MCF 10A (cell line): ENCODE results near the gene HNRNPC. TPM values are rescaled to one million over a fixed set of nuclear protein-coding genes. Genes with fewer than 3 reads are reported as not detected.
A peak's percentile ranks its signal among the peaks of the same experiment; 100 is the strongest.

Source experiments
- BruUV-seq: library from RNA; stranded (reverse); fragments of 400-500 nt; replicated peaks from 2 replicates; lab custom pipeline; 2021; lab: Mats Ljungman, UMichigan
- CTCF ChIA-PET: fragments of 300-600 bp; sonication (Branson Sonifier 250); formaldehyde crosslinking; extraction: SDS; loops from one replicate; lab custom pipeline; 2021; ENCODE audit warnings: antibody characterized with exemption, inconsistent platforms; lab: Yijun Ruan, JAX
- POLR2A ChIA-PET: fragments of 300-600, 350-650 bp; sonication (Branson Sonifier 250); formaldehyde crosslinking; extraction: SDS; loops from one replicate; lab custom pipeline; 2020; ENCODE audit warnings: antibody characterized with exemption, inconsistent platforms; lab: Yijun Ruan, JAX
- DNase-seq: peaks from one replicate; pipeline ENCODE4 v3.0.0-alpha.2; 2018; ENCODE audit not compliant: unreplicated experiment
- H3K27ac Mint-ChIP-seq: one replicate; pipeline ENCODE4 v1.8.0; 2022; ENCODE audit warnings: mild to moderate bottlenecking, low read depth, mixed read lengths; ENCODE audit not compliant: unreplicated experiment
- H3K27me3 Mint-ChIP-seq: one replicate; pipeline ENCODE4 v1.8.0; 2022; ENCODE audit warnings: mixed read lengths; ENCODE audit not compliant: insufficient read depth, unreplicated experiment
- H3K36me3 Mint-ChIP-seq: one replicate; pipeline ENCODE4 v1.8.0; 2022; ENCODE audit warnings: mild to moderate bottlenecking, moderate library complexity, mixed read lengths; ENCODE audit not compliant: insufficient read depth, unreplicated experiment
- H3K4me1 Mint-ChIP-seq: one replicate; pipeline ENCODE4 v1.8.0; 2022; ENCODE audit warnings: mixed read lengths; ENCODE audit not compliant: insufficient read depth, unreplicated experiment
- H3K4me3 Mint-ChIP-seq: one replicate; pipeline ENCODE4 v1.8.0; 2022; ENCODE audit warnings: mild to moderate bottlenecking, moderate library complexity, mixed read lengths; ENCODE audit not compliant: unreplicated experiment
- H3K9me3 Mint-ChIP-seq: one replicate; pipeline ENCODE4 v1.8.0; 2022; ENCODE audit warnings: mixed read lengths; ENCODE audit not compliant: unreplicated experiment
- CTCF ChIP-seq: fragments of 200-600 bp; IDR thresholded peaks from one replicate; pipeline ENCODE4 v1.8.0; 2022; ENCODE audit warnings: antibody characterized with exemption, mild to moderate bottlenecking; ENCODE audit not compliant: unreplicated experiment
- intact Hi-C: fragments of 100-400 bp; cut with micrococcal nuclease; formaldehyde crosslinking; loops from 2 replicates; pipeline ENCODE4 v1.14.1; 2022
- total RNA-seq: library from RNA; stranded (reverse); gene quantifications from 2 replicates; pipeline ENCODE4 v1.2.3, GENCODE V29; 2022

The HNRNPC gene
- total RNA-seq, 1 experiment from 2014 or later: 882 TPM

GRCh38 chr14:21197418-21198205 is 71.6 kb downstream of the HNRNPC start:
- TF ChIP-seq CTCF: no peak
- ChIA-PET CTCF (interaction anchor here (0.6 kb wide), 1 partner anchor 1116 kb away, joined by 3 read pairs; no protein-coding TSS in a partner anchor), POLR2A (interaction anchor here (1.2 to 2.2 kb wide), 3 partner anchors 8 to 20 kb away, joined by 3 to 10 read pairs (median 4); no protein-coding TSS in a partner anchor)
- Mint-ChIP-seq H3K27me3 (peaks cover 11% of the 10 kb centered on the region), H3K4me3 (no peak overlapping the region), H3K4me1 (peaks cover 6% of the 10 kb centered on the region), H3K9me3 (no peaks in the 10 kb centered on the region), H3K36me3 (peaks cover 51% of the 10 kb centered on the region), H3K27ac (peak overlapping the region; percentile 57)
- TSS peak; percentile 4 for BruUV-seq
- intact Hi-C loops: no loop called here
- DNase-seq: no peak

GRCh38 chr14:21194597-21194996 is 74.6 kb downstream of the HNRNPC start:
- no peak overlapping the region for H3K4me3 Mint-ChIP-seq
- H3K4me1 Mint-ChIP-seq: no peaks in the 10 kb centered on the region
- no TSS peak for BruUV-seq
- no peak for TF ChIP-seq CTCF
- H3K27me3 Mint-ChIP-seq: peaks cover 11% of the 10 kb centered on the region
- intact Hi-C loops: no loop called here
- peaks cover 23% of the 10 kb centered on the region for H3K36me3 Mint-ChIP-seq
- DNase-seq: no peak
- ChIA-PET POLR2A (interaction anchor here (0.7 to 1.0 kb wide), 2 partner anchors 12 to 38 kb away, joined by 3 read pairs; no protein-coding TSS in a partner anchor), CTCF (no interaction called here)
- H3K9me3 Mint-ChIP-seq: no peaks in the 10 kb centered on the region
- H3K27ac Mint-ChIP-seq: no peak overlapping the region

GRCh38 chr14:21192875-21193535 is 76.2 kb downstream of the HNRNPC start:
- CTCF ChIA-PET: interaction anchor here (0.7 to 1.4 kb wide), 4 partner anchors 122 to 336 kb away, joined by 3 read pairs; partner anchors contain the start of gene ARHGEF40
- no TSS peak for BruUV-seq
- intact Hi-C loops: no loop called here
- no peak overlapping the region for H3K27ac Mint-ChIP-seq
- peaks cover 10% of the 10 kb centered on the region for H3K36me3 Mint-ChIP-seq
- no peaks in the 10 kb centered on the region for H3K9me3 Mint-ChIP-seq
- no peaks in the 10 kb centered on the region for H3K4me1 Mint-ChIP-seq
- H3K4me3 Mint-ChIP-seq: peak overlapping the region; percentile 48
- DNase-seq: no peak
- TF ChIP-seq CTCF: no peak
- H3K27me3 Mint-ChIP-seq: peaks cover 11% of the 10 kb centered on the region
- POLR2A ChIA-PET: interaction anchor here (0.6 to 1.4 kb wide), 6 partner anchors 9 to 792 kb away, joined by 3 to 4 read pairs (median 3); no protein-coding TSS in a partner anchor

- BruUV-seq: no TSS peak
- TF ChIP-seq CTCF: no peak
- POLR2A ChIA-PET: interaction anchor here (0.7 to 1.4 kb wide), 4 partner anchors 8 to 35 kb away, joined by 3 read pairs; no protein-coding TSS in a partner anchor
- Mint-ChIP-seq H3K4me3 (peak overlapping the region; percentile 48), H3K9me3 (no peaks in the 10 kb centered on the region), H3K27me3 (peaks cover 11% of the 10 kb centered on the region), H3K4me1 (no peaks in the 10 kb centered on the region), H3K36me3 (peaks cover 5% of the 10 kb centered on the region), H3K27ac (no peak overlapping the region)
- DNase-seq: no peak
- intact Hi-C loops: no loop called here
- CTCF ChIA-PET: interaction anchor here (0.6 to 1.4 kb wide), 4 partner anchors 10 to 365 kb away, joined by 3 read pairs; partner anchors contain the start of gene ARHGEF40
Measured at GRCh38 chr14:21192447-21192822, 76.8 kb downstream of the HNRNPC start.
